H1 (cell line): ENCODE data around the gene DEPP1. TPM values are rescaled to one million over a fixed set of nuclear protein-coding genes. Genes with fewer than 3 reads are reported as not detected.

Experiments
- CTCF ChIA-PET: fragments of 300-600 bp; sonication (Branson Sonifier 250); formaldehyde crosslinking; loops from one replicate; lab custom pipeline; 2021; ENCODE audit not compliant: partially characterized antibody; lab: Charles Lee
- POLR2A ChIA-PET: fragments of 300-600 bp; sonication (Branson Sonifier 250); formaldehyde crosslinking; loops from one replicate; lab custom pipeline; 2021; ENCODE audit warnings: inconsistent platforms; ENCODE audit not compliant: partially characterized antibody; lab: Charles Lee
- DNase-seq, 2 experiments: peaks; one replicate each; pipeline versions ENCODE4 v3.0.0 to v3.0.0-alpha.2; 2010 to 2022; ENCODE audit warnings: low spot score in 2 of 2, low read depth in 1 of 2, mixed read lengths in 1 of 2
- FAIRE-seq: peaks from 2 replicates; lab custom pipeline; 2011; peaks lifted over from hg19 to GRCh38; lab: Jason Lieb, UNC
- H2AFZ ChIP-seq: 2 replicates; pipeline ENCODE4 v1.8.1; 2012; ENCODE audit warnings: low read length, inconsistent platforms
- H2AK5ac ChIP-seq: 2 replicates; pipeline ENCODE4 v1.6.1; 2013; ENCODE audit warnings: low read depth, low read length
- H2BK120ac ChIP-seq: replicated peaks from 2 replicates; pipeline ENCODE3; 2013; ENCODE audit warnings: low read depth, low read length, inconsistent platforms
- H2BK12ac ChIP-seq: 2 replicates; pipeline ENCODE4 v1.6.1; 2013; ENCODE audit warnings: low read depth, low read length
- H2BK15ac ChIP-seq: 2 replicates; pipeline ENCODE4 v1.6.1; 2013; ENCODE audit warnings: low read length
- H2BK20ac ChIP-seq: 2 replicates; pipeline ENCODE4 v1.6.1; 2013; ENCODE audit warnings: low read length
- H2BK5ac ChIP-seq: 2 replicates; pipeline ENCODE4 v1.6.1; 2013; ENCODE audit warnings: low read depth, low read length
- H3K14ac ChIP-seq: 2 replicates; pipeline ENCODE4 v1.6.1; 2013; ENCODE audit warnings: inconsistent platforms; ENCODE audit not compliant: insufficient read length
- H3K18ac ChIP-seq: 2 replicates; pipeline ENCODE4 v1.6.1; 2013; ENCODE audit warnings: low read length; ENCODE audit errors: extremely low read depth
- H3K23ac ChIP-seq: 2 replicates; pipeline ENCODE4 v1.6.1; 2013; ENCODE audit warnings: inconsistent platforms; ENCODE audit not compliant: insufficient read length
- H3K23me2 ChIP-seq: 2 replicates; pipeline ENCODE4 v1.6.1; 2013; ENCODE audit warnings: low read depth, low read length
- H3K27ac ChIP-seq: 2 replicates; pipeline ENCODE4 v1.6.1; 2011; ENCODE audit warnings: low read depth, low read length, inconsistent platforms
- H3K27me3 ChIP-seq, 4 experiments: replicated peaks in 1 of 4; 1 replicate in 1 of 4; 2 replicates in 3 of 4; pipeline versions ENCODE4 v1.6.1 to v1.8.1; 2011 to 2013; ENCODE audit warnings: low read length in 3 of 4, mild to moderate bottlenecking in 3 of 4, inconsistent platforms in 2 of 4, mixed read lengths in 2 of 4, moderate library complexity in 1 of 4; ENCODE audit not compliant: control insufficient read depth in 3 of 4, insufficient read depth in 3 of 4; ENCODE audit errors: extremely low read depth in 1 of 4
- H3K36me3 ChIP-seq, 4 experiments: 2 replicates each; pipeline versions ENCODE4 v1.6.1 to v1.8.1; 2011 to 2013; ENCODE audit warnings: mild to moderate bottlenecking in 4 of 4, low read length in 3 of 4, moderate library complexity in 2 of 4, control low read depth in 1 of 4, inconsistent platforms in 1 of 4; ENCODE audit not compliant: insufficient read depth in 4 of 4, control insufficient read depth in 2 of 4
- H3K4ac ChIP-seq: replicated peaks from 2 replicates; pipeline ENCODE3; 2013; ENCODE audit warnings: low read length, low read depth, mixed read lengths, inconsistent platforms; ENCODE audit not compliant: insufficient read length
- H3K4me1 ChIP-seq, 4 experiments: replicated peaks in 1 of 4; 1 replicate in 1 of 4; 2 replicates in 3 of 4; pipeline versions ENCODE4 v1.6.1 to v1.8.1; 2011 to 2013; ENCODE audit warnings: low read length in 3 of 4, inconsistent platforms in 2 of 4, mixed read lengths in 1 of 4; ENCODE audit not compliant: insufficient read depth in 4 of 4, control insufficient read depth in 3 of 4
- H3K4me2 ChIP-seq, 2 experiments: 2 replicates each; pipeline versions ENCODE4 v1.6.1 to v1.8.1; 2011 to 2013; ENCODE audit warnings: low read depth in 2 of 2, low read length in 2 of 2, control low read depth in 1 of 2, inconsistent platforms in 1 of 2, mild to moderate bottlenecking in 1 of 2; ENCODE audit not compliant: insufficient read depth in 1 of 2
- H3K4me3 ChIP-seq, 4 experiments: fragments of 200-600, 300-600 bp in 1 of 4; sonication (generic), shearing (Covaris generic), sonication (Bioruptor Twin) in 1 of 4; 2 replicates each; pipeline versions ENCODE4 v1.5.1 to v1.8.1; 2011 to 2016; ENCODE audit warnings: low read length in 4 of 4, low read depth in 3 of 4, control low read depth in 2 of 4, inconsistent platforms in 2 of 4, mild to moderate bottlenecking in 2 of 4, mixed read lengths in 1 of 4, moderate library complexity in 1 of 4; ENCODE audit not compliant: insufficient read depth in 2 of 4; ENCODE audit errors: extremely low read depth in 1 of 4
- H3K56ac ChIP-seq: replicated peaks from 2 replicates; pipeline ENCODE3; 2013; ENCODE audit warnings: low read depth, mild to moderate bottlenecking, mixed read lengths, low read length, inconsistent platforms; ENCODE audit not compliant: insufficient read length
- H3K79me1 ChIP-seq: 2 replicates; pipeline ENCODE4 v1.6.1; 2013; ENCODE audit warnings: low read depth, low read length, control low read depth
- H3K79me2 ChIP-seq, 2 experiments: 2 replicates each; pipeline versions ENCODE4 v1.6.1 to v1.8.1; 2012 to 2013; ENCODE audit warnings: low read length in 2 of 2, mild to moderate bottlenecking in 2 of 2, inconsistent platforms in 1 of 2; ENCODE audit not compliant: insufficient read depth in 2 of 2, control insufficient read depth in 1 of 2
- H3K9ac ChIP-seq, 4 experiments: replicated peaks in 1 of 4; 1 replicate in 1 of 4; 2 replicates in 3 of 4; pipeline versions ENCODE4 v1.6.1 to v1.8.1; 2011 to 2013; ENCODE audit warnings: low read depth in 3 of 4, low read length in 3 of 4, control low read depth in 2 of 4, mild to moderate bottlenecking in 2 of 4, moderate library complexity in 2 of 4, inconsistent platforms in 1 of 4; ENCODE audit errors: extremely low read depth in 1 of 4
- H3K9me3 ChIP-seq, 2 experiments: 2 replicates each; pipeline versions ENCODE4 v1.6.1 to v1.8.1; 2012 to 2013; ENCODE audit warnings: mild to moderate bottlenecking in 2 of 2, moderate library complexity in 2 of 2, control low read depth in 1 of 2, inconsistent platforms in 1 of 2, low read depth in 1 of 2, low read length in 1 of 2, mixed read lengths in 1 of 2; ENCODE audit not compliant: insufficient read depth in 2 of 2
- H4K20me1 ChIP-seq, 2 experiments: replicated peaks in 1 of 2; 2 replicates each; pipeline versions ENCODE3 to v1.8.1; 2011 to 2013; ENCODE audit warnings: inconsistent platforms in 2 of 2, low read length in 2 of 2, mild to moderate bottlenecking in 1 of 2; ENCODE audit not compliant: insufficient read depth in 2 of 2, control insufficient read depth in 1 of 2
- H4K5ac ChIP-seq: 2 replicates; pipeline ENCODE4 v1.6.1; 2013; ENCODE audit warnings: low read length, low read depth, mixed read lengths, inconsistent platforms; ENCODE audit not compliant: insufficient read length
- H4K8ac ChIP-seq: 2 replicates; pipeline ENCODE4 v1.8.0; 2013; ENCODE audit warnings: mild to moderate bottlenecking, moderate library complexity, low read length, inconsistent platforms; ENCODE audit not compliant: insufficient read depth; ENCODE audit errors: extremely low read depth
- H4K91ac ChIP-seq: replicated peaks from 2 replicates; pipeline ENCODE3; 2013; ENCODE audit warnings: low read length, mixed read lengths, inconsistent platforms; ENCODE audit not compliant: insufficient read length
- CHD2 ChIP-seq: IDR thresholded peaks from 2 replicates; pipeline ENCODE4 v1.6.1; 2012; ENCODE audit warnings: low read length, improper control_type of control experiment
- SIX5 ChIP-seq: IDR thresholded peaks from 2 replicates; pipeline ENCODE4 v1.6.1; 2011; ENCODE audit warnings: mild to moderate bottlenecking, low read depth, low read length
- ZNF274 ChIP-seq: IDR thresholded peaks from 2 replicates; pipeline ENCODE4 v1.7.0; 2012; ENCODE audit warnings: low read length, borderline replicate concordance; ENCODE audit errors: extremely low read depth
- WGBS, 2 experiments: shearing (Covaris generic) in 1 of 2; methylation state at CpG; one replicate each; pipeline versions ENCODE4 v1.1.6 to v1.1.7; 2013 to 2015; ENCODE audit warnings: low lambda C conversion rate in 2 of 2, mixed read lengths in 2 of 2, inconsistent platforms in 1 of 2, low coverage in 1 of 2, missing lambda C conversion rate in 1 of 2; ENCODE audit not compliant: insufficient replicate concordance in 2 of 2, insufficient coverage in 1 of 2, insufficient read length in 1 of 2; ENCODE audit errors: extremely low coverage in 1 of 2, missing lambda C conversion rate in 1 of 2; 5-methylcytosine and 5-hydroxymethylcytosine counted together
- polyA plus RNA-seq, 7 experiments: library from polyadenylated mRNA; depleted of rRNA in 3 of 7; stranded (reverse) in 5 of 7; unstranded in 2 of 7; fragments of >200 nt in 5 of 7; fragments of 200-250 nt in 2 of 7; gene quantifications; 1 replicate in 5 of 7; 2 replicates in 1 of 7; 4 replicates in 1 of 7; pipeline versions ENCODE4 v1.2.1 to v1.2.3, GENCODE V29; 2011 to 2013; ENCODE audit warnings: missing spikeins in 2 of 7, mixed read lengths in 2 of 7
- total RNA-seq: library from RNA; stranded (reverse); fragmentation: NEBNext Ultra II Directional; extraction: Animal tissue kit (Norgen Biotek cat#: 25700); gene quantifications from 2 replicates; pipeline ENCODE4 v1.2.1, GENCODE V29; 2021

Gene DEPP1
- total and polyA plus RNA-seq, 2 of the 8 experiments (the other 6 are each of a cell fraction or from before 2014, with no cell fraction given) = 0.67 to 4.5 TPM

GRCh38 chr10:44930904-44931620, 47.5 kb downstream of the DEPP1 start:
- H3K14ac ChIP-seq = no peak overlapping the region
- TF ChIP-seq SIX5 = no peak
- TF ChIP-seq CHD2 = no peak
- TF ChIP-seq ZNF274 = no peak
- TF ChIP-seq, all 59 proteins: peak for 0
- ChIA-PET POLR2A (interaction anchor here (2.2 to 3.7 kb wide), 2 partner anchors 33 to 70 kb away, joined by 7 to 11 read pairs; partner anchors contain the start of gene ZNF22), CTCF (interaction anchor here (0.6 to 10.3 kb wide), 8 partner anchors 16 to 77 kb away, joined by 3 to 119 read pairs (median 14); no protein-coding TSS in a partner anchor)
- H3K23ac ChIP-seq = no peak overlapping the region
- H2BK12ac ChIP-seq = no peak overlapping the region
- H4K8ac ChIP-seq = no peak overlapping the region
- 84% methylated on average over 4 of the region's 4 CpGs; no CpG with 5 or more reads in 1 of the 2 experiments for WGBS, 2 experiments
- H3K56ac ChIP-seq = no peak overlapping the region
- H3K18ac ChIP-seq = no peak overlapping the region
- no peaks in the 10 kb centered on the region for H4K20me1 ChIP-seq
- H2BK120ac ChIP-seq = no peak overlapping the region
- H3K4me3 ChIP-seq = no peak overlapping the region
- H4K91ac ChIP-seq = no peak overlapping the region
- DNase-seq (peak in 1 of 2 experiments; percentile 28), FAIRE-seq (no peak)
- no peak overlapping the region for H2BK20ac ChIP-seq
- no peaks in the 10 kb centered on the region for H3K79me2 ChIP-seq
- peaks cover 0 to 5% (median under 1%) of the 10 kb centered on the region in 4 experiments; a peak in 2 of 7 replicates for H3K4me1 ChIP-seq
- H4K5ac ChIP-seq = no peak overlapping the region
- peaks cover 8% of the 10 kb centered on the region; the same call in 1 of the 2 replicates for H3K23me2 ChIP-seq
- H3K36me3 ChIP-seq = no peaks in the 10 kb centered on the region
- no peak overlapping the region for H3K4ac ChIP-seq
- H3K4me2 ChIP-seq = no peak overlapping the region
- no peak overlapping the region for H3K27ac ChIP-seq
- no peaks in the 10 kb centered on the region; a peak in 1 of 7 replicates for H3K27me3 ChIP-seq
- H3K9ac ChIP-seq = no peak overlapping the region
- no peak overlapping the region for H2AFZ ChIP-seq
- H3K79me1 ChIP-seq = no peaks in the 10 kb centered on the region
- no peak overlapping the region for H2BK5ac ChIP-seq
- no peak overlapping the region for H2AK5ac ChIP-seq
- H3K9me3 ChIP-seq = no peaks in the 10 kb centered on the region
- H2BK15ac ChIP-seq = no peak overlapping the region
